HCT116 (cell line): ENCODE results near the gene FAM236B. TPM values are rescaled to one million over a fixed set of nuclear protein-coding genes. Genes with fewer than 3 reads are reported as not detected.

Experiments
- total RNA-seq: library from RNA; stranded (reverse); gene quantifications from one replicate; pipeline ENCODE4 v1.2.1, GENCODE V29; 2021; ENCODE audit not compliant: unreplicated experiment

FAM236B gene
- total RNA-seq, 1 experiment from 2014 or later = not detected

Other genes starting within 250 kb of the FAM236B start
- 24.1 TPM for gene HDAC8, start 209.8 kb downstream of the FAM236B start, total RNA-seq
- gene PHKA1, start 68.4 kb downstream of the FAM236B start, total RNA-seq = 15.3 TPM
- not detected for gene DMRTC1B, start 5.8 kb downstream of the FAM236B start, total RNA-seq
- gene FAM236D, start 25.6 kb upstream of the FAM236B start, total RNA-seq = not detected
- gene FAM236C, start 130.0 kb upstream of the FAM236B start, total RNA-seq = not detected
- gene FAM236A, start 155.5 kb upstream of the FAM236B start, total RNA-seq = not detected
- not detected for gene DMRTC1, start 161.2 kb upstream of the FAM236B start, total RNA-seq
- not detected for gene PABPC1L2B, start 220.3 kb upstream of the FAM236B start, total RNA-seq